ENCODE measurements around the gene RNF208.
A peak's percentile ranks its signal among the peaks of the same experiment; 100 is the strongest.
"Not testable (repeated sequence)": the region's sequence is repeated elsewhere in the genome, so short reads cannot be mapped to it uniquely, and the experiment has no call there.

The RNF208 gene, protein sequence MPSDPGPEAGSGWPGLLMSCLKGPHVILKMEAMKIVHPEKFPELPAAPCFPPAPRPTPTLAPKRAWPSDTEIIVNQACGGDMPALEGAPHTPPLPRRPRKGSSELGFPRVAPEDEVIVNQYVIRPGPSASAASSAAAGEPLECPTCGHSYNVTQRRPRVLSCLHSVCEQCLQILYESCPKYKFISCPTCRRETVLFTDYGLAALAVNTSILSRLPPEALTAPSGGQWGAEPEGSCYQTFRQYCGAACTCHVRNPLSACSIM

DNA sequence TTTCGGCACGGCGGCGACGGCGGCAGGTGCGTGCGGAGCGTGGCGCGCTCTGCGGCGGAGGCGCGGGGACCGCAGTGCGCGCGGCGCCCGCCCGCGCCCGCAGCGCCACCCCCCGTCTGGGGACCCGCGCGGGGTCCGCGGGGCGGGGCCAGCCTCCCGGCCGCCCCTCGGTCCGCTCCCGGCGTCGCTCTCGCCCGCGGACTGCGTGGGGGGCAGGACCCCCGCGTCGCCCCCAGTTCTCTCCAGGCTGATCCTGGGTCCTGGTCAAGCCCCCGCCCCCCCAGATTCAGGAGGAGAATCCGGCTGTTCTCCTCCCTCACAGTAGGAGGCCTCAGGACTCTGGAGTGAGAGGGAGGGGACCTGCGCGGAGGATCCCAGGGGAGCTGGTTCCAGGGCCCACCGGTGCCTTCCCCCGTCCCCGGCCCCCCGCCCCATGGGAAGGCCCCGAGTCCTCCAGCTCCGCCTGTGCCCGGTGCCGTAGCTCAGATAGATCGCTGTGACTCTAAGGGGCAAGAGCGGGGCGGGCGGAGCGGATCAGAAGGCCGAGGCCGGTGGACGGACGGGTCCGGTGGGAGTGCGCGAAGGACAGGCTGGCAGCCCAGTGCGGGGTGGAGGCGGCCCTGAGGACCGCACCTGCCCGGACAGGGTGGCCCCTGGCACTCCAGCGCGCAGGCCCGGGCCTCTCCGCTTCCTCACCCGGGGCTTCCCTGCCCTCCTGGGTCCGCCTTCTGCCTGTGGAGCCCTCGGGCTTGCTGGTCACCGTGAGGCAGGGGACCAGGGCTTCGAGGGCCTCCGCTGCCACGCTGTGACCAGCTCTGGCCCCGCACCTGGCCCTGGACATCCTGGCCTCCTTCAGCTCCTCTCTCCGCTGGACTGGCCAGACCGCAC lies at the start of gene RNF208:
TSS of gene RNF208 (minus strand) at position 51 of the 888 bp plus-strand sequence. CDS start 1,028 bp downstream, outside the sequence.
- peak; percentile 62 for DNase-seq (ENCODE audit: low spot score)

DNA sequence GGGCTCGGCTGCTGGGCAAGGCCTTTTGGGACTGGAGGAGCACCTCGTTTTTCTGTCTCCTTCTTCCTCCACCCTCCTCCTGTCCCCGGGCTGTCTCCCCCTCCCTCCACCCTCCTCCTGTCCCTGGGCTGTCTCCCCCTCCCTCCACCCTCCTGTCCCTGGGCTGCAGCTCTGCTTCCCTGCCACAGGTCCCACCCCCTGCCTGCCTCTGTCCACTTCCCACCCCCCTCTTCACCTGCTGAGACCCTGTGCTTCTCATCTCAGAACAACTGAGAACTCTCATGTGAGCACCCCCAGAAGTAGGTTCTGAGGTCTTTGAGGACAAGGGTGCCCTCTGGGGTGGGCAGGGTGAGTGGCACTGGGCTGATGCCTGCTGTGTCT lies 49.6 kb upstream of the RNF208 start:
- no peak for DNase-seq (ENCODE audit: low spot score)

DNA sequence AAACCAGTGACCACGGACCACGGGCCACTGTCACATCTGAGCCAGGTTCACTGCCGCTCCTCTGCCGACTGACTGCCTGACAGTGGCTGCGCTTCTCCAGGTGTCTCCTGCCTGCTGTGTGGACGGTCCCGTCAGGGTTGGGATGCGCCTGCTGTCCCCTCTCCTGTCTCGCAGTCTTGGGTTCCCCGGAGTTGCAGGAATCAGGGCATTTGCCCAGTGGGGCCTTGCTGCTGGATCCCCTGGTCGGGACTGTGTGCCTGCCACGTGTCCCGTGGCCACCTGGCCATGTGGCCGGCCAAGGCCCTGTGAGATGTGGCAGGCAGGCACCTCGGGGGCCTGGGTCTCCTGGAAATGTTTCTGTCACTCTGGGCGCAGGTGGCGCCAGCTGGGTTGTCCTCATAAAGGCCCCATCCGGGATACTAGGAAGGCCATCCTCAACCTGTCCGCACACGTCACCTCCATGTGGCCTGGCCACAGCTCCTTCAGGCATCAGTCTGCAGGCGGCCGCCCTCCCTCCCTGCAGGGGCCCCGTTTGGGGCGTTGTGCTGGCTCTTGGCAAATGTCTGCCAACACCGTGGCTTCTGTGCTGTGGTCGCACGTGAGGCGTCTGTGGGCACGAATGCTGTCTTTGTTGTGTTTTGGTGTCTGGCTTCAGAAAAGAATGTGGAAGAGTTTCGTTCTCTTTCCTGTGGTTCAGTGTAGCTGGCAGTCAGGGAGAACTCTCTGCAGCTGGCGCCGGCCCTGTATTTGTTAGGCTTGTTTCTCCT lies 49.1 kb upstream of the RNF208 start:
- DNase-seq (ENCODE audit: low spot score): no peak

DNA sequence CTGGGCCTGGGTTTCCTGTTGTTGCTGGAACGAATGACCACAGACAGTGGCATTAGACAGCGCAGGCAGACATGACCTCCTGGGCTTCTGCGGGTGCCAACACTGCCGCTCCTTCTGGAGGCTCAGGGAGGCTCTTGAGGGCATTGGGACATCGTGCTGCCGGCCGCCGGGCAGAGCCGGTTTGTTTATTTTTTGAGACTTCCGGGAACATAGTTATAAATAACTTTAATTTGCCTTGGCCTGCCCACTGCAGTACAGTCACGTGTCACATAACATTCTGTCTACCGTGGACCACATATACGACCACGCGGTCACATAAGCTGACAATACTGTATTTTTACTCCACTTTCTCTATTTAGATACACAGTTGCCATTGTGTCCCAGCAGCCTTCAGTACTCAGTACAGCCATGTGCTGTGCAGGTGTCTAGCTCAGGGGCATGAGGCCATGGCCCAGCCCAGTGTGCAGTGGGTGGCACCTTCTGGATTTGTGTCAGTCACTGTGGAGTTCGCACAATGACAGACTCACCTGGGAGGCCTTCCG lies 47.3 kb upstream of the RNF208 start:
- DNase-seq (ENCODE audit: low spot score): no peak

DNA sequence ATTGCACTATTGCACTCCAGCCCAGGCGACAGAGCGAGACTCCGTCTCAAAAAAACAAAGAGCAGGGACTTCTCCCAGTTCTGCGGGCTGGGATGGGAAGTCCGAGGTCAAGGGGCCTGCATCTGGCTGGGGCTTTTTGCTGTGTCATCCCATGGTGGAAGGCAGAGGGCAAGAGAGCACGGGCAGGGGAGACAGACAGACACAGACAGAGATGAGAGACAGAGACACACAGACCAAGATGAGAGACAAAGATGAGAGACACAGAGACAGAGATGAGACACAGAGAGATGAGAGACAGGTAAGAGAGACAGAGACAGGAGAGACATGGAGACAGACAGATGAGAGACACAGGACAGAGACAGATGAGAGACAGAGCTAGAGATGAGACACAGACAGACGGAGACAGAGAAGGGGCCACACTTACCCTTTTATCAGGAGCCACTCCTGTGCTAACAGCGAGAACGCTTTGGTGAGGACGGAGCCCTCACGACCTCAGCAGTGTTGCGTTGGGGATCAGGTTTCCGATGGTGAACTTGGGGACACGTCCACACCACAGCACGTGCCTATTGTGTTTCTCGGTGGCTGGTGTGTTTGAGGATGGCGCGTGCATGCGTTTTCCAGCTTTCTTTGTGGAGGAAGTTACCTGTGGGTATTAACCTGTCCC lies 46.6 kb upstream of the RNF208 start:
- no peak for DNase-seq (ENCODE audit: low spot score)

DNA sequence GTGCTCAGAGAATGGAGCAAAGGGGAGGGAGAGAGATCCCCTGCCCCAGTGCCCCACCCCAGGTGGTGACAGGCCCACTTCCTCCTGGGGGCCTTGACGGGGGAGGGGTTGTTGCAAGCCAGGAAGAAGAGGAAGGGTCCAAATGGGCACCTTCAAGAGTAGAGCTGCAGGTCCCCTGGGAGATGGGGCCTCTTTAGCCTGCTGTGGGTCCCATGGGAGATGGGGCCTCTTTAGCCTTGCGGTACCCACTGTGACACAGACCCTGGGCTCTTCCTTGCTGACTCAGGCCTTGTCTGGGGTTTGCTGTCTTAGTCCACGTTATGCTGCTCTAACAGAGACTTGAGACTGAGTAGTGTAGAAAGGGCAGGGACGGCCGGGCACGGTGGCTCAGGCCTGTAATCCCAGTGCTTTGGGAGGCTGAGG lies 45.9 kb upstream of the RNF208 start:
- no peak for DNase-seq (ENCODE audit: low spot score)

DNA sequence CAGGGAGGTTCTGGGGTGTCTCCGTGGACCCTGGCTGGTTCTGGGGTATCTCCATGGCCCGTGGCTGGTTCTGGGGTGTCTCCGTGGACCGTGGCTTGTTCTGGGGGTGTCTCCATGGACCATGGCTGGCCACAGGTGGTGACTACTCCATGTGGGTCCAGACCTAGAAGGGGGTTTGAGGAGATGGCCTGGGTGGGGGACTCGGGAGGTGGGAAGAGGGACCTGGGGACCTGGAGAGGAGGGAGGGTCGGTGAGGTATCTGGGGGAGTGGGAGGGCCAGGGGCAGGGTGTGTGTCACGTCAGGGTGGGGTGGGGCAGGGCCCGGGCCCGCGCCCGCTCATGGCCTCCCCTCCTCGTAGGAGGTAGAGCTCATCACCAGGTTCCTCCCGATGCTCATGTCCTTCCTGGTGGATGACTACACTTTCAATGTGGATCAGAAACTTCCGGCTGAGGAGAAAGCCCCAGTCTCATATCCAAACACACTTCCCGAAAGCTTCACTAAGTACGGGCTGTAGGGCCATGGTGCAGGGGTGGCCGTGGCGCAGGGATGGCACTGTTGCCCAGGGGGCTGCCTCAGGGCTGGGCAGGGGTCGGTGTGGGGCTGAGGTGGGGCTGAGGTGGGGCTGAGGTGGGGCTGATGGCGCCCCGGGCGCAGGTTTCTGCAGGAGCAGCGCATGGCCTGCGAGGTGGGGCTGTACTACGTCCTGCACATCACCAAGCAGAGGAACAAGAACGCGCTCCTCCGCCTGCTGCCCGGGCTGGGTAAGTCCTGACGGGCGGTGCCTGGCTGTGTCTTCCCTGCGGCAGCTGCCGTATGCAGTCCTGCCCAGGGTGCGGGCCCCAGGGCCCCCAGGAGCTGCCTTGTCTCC lies 44.8 kb upstream of the RNF208 start:
- DNase-seq (ENCODE audit: low spot score): no peak

DNA sequence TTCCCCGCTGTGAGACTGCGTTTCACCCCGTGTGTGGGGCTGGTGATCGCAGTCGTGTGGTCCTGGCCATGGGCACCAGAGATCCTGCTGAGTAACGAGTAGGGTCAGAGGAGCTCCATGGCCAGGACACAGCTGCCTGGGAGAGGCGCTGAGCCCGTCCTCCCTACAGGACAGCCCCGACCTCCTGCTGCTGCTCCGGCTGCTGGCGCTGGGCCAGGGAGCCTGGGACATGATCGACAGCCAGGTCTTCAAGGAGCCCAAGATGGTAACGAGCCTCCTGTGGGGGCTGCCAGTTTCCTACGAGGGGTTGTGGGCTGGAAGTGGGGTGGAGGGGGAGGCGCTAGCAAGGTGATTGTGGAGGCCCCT lies 44.1 kb upstream of the RNF208 start:
- DNase-seq (ENCODE audit: low spot score): no peak

DNA sequence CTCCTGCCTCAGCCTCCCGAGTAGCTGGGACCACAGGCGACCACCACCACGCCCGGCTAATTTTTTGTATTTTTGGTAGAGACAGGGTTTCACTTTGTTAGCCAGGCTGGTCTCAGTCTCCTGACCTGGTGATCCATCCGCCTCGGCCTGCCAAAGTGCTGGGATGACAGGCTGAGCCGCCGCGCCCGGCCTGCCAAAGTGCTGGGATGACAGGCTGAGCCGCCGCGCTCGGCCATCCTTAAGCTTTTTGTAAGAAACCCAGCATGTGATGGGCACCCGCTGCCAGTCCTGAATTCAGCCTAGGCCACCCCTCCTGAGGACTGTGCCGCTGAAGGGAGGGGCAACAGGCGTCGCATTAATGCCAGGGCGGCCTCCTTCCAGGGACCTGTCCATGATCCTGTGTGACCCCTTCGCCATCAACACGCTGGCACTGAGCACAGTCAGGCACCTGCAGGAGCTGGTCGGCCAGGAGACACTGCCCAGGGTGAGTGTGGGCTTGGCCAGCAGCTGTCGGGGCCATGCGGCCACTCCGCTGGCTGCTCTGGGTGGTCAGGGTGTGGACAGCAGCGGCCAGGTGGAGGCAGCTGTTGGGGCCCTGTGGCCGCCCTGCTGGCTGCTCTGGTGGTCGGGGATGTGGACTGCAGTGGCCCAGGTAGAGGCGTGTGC lies 43.6 kb upstream of the RNF208 start:
- DNase-seq (ENCODE audit: low spot score): no peak

DNA sequence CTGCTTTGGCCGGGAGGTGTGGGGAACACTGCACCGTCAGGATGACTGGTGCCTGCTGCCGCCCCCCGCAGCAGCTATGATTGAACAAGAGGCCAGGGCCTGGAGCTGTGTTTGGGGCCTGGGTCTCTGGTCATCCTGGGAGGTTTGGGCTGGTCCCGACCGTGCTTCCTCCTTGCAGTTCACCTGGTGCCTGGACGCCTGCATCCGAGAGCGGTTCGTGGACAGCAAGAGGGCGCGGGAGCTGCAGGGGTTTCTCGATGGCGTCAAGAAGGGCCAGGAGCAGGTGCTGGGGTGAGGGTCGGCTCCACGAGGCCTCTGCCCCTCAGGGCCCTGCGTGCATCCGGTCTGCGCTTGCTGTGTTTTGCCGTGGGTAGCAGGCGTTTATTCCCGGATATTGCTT lies 42.0 kb upstream of the RNF208 start:
- no peak for DNase-seq (ENCODE audit: low spot score)

DNA sequence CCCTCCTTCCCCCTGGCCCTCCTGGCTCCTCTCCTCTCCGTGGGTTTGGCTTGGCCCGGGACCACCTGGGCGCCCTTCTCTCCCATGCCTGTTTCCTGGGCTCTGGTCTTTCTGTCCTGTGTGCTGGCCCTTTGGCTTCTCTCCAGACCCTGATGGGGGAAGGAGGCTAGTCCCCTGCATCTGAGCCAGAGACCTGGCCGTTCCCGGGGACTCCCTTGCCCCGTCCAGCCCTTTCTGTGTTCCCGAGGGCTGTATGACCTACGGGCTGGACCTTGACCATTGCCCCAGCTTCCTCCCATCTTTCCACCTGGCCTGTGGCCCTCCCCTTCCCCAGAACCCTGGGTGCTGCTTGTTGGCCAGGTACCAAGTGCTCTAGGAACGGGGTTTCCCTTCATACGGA lies 41.5 kb upstream of the RNF208 start:
- DNase-seq (ENCODE audit: low spot score): no peak

DNA sequence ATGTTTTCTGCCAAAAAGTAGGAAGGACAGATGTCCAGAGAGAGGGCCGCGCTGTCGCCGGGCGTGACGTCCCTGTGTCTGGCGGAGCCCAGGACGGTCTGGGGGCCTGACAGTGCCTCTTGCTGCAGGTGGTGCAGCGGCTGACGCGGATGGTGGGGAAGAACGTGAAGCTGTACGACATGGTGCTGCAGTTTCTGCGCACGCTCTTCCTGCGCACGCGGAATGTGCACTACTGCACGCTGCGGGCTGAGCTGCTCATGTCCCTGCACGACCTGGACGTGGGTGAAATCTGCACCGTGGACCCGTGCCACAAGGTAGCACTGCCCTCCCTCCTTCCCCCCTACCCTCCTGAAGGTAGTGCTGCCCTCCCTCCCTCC lies 40.9 kb upstream of the RNF208 start:
- no peak for DNase-seq (ENCODE audit: low spot score)

DNA sequence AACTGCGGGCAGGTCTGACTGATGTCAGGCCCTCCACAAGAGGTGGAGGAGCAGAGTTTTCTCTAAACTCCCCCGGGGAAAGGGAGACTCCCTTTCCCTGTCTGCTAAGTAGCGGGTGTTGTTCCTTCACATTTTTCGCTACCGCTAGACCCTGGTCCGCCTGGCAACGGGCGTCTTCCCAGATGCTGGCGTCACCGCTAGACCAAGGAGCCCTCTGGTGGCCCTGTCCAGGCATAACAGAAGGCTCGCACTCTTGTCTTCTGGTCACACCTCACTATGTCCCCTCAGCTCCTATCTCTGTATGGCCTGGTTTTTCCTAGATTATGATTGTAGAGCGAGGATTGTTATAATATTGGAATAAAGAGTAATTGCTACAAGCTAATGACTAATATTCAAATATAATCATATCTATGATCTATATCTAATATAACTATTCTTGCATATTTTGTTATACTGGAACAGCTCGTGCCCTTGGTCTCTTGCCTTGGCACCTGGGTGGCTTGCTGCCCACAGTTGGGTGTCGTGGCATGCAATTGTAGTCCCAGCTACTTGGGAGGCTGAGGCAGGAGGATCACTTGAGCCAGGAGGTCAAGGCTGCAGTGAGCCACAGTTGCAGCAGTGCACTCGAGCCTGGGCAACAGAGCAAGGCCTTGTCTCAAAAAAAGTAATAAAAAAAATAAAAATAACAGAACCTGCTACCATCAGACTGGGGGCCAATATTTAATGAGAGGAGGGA lies 40.3 kb upstream of the RNF208 start:
- not testable (repeated sequence) for DNase-seq (ENCODE audit: low spot score)

DNA sequence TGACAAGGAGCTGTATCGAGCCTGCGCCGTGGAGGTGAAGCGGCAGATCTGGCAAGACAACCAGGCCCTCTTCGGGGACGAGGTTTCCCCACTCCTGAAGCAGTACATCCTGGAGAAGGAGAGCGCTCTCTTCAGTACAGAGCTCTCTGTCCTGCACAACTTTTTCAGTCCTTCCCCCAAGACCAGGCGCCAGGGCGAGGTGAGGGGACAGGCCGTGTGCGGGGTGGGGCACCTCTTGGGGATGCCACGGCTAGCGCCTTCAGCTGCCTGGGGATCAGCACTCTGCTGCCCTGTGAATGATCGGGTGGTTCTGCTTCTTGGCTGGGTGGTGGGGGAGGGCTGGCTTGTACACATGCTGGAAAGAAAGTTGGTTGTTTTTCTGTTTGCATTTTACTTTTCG lies 34.8 kb upstream of the RNF208 start:
- no peak for DNase-seq (ENCODE audit: low spot score)

DNA sequence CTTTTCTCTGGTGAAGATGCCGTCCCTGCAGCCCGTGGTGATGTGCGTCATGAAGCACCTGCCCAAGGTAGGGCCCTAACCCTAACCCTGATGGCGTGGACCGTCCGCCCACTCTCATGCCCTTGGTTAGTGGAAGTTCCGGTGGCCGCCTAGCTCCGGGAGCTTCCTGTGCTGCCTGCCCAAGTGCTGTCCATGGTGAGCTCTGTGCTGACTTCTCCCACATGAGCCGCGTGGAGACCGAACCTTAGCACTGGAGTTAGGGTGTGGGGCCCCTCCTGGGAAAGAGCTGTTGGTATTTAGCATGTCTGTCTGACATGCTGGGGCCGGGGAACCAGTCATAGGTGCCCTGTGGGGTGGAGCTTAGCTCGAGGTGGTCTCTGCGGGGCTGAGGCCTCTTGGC lies 34.3 kb upstream of the RNF208 start:
- DNase-seq (ENCODE audit: low spot score): no peak

DNA sequence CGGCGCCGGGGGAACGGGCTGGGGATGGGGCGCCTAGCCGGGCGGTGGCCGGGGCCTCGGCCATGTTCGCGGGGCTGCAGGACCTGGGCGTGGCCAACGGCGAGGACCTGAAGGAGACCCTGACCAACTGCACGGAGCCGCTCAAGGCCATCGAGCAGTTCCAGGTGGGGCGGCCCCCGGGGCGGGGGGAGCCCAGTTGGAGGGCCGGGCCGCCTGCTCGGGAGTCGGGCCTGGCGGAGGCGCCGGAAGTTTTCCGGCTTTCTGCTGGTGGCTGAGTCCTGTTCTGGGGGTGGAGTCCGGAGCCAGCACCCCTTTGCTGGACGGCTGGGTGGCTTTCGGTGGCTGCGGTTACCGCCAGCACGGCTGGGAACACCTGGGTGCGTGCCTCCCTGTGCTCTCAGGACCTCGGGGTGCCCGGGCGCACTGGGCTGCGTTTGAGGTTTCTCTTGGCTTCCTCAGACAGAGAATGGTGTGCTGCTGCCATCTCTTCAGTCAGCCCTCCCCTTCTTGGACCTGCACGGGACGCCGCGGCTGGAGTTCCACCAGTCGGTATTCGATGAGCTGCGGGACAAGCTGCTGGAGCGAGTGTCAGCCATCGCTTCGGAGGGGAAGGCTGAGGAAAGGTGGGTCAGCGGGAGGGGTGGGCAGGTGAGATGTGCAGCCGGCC lies 33.5 kb upstream of the RNF208 start:
- peak; percentile 75 for DNase-seq (ENCODE audit: low spot score)

DNA sequence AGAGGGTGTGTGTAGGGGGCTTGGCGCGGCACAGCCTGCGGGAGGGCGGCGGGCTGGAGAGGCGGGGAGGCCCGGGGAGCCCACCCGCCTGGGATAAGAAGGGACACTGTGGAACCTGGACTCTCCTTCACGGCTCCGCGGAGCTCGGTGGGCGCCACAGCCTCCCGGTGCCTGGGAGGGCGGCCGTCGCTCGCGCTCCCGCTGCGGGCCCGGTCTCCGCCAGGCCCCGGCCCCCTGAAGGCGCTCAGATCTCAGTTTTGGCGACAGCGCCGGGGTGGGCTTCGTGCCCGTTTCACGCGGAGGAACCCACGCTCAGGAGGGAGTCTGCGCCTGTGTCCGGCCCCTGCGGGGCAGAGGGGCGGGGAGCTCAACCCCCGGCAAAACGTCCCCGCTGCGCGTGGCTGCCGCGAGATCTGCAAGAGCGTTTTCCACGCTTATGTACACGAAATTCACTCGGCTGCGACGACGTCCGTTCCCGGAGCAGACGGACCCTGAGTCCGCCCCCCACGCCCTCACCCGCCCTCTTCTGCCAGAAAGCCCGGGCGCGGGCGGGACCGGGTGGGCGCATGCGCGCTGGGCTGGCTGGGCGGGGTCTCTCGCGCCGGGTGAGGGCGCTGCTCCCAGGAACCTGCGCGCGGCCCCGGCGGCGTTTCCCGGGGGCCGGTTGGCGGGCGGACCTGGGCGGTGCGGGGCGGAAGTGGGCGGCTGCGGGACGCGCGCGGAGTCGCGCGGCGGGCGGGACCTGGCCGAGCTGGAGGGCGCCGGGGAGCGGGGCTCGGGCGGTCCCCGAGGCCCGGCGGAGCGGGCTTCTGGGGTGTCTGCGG lies 32.8 kb upstream of the RNF208 start, which contains the start of gene NELFB:
TSS of gene NELFB (plus strand) at position 704 of the 824 bp plus-strand sequence.
- DNase-seq (ENCODE audit: low spot score): peak; percentile 99

Measured in HuH-7 (cell line).